HepG2 (cell line): ENCODE results near the gene GRIK4. TPM values are rescaled to one million over a fixed set of nuclear protein-coding genes. Genes with fewer than 3 reads are reported as not detected.
A peak's percentile ranks its signal among the peaks of the same experiment; 100 is the strongest.

Experiments used
- ATAC-seq: fragments of 200-7000 bp; cut with Tn5 transposase; 3 replicates; pipeline ENCODE4 v1.9.1; 2020; ENCODE audit warnings: mild to moderate bottlenecking, moderate library complexity
- BruUV-seq: library from RNA; stranded (reverse); fragments of 400-500 nt; replicated peaks from 2 replicates; lab custom pipeline; 2021; lab: Mats Ljungman, UMichigan
- CTCF ChIA-PET: fragments of 300-600 bp; formaldehyde crosslinking; extraction: SDS; loops from one replicate; lab custom pipeline; 2021; ENCODE audit warnings: low total read pairs, inconsistent platforms, low intra/inter-chr PET ratio; lab: Yijun Ruan, JAX
- POLR2A ChIA-PET: fragments of 350-600 bp; sonication (Branson Sonifier 250); formaldehyde crosslinking; loops from one replicate; lab custom pipeline; 2020; ENCODE audit warnings: antibody characterized with exemption, inconsistent platforms; lab: Yijun Ruan, JAX
- DNase-seq: peaks from one replicate; pipeline ENCODE4 v3.0.0-alpha.2; 2015; ENCODE audit warnings: low spot score
- FAIRE-seq: peaks from 3 replicates; lab custom pipeline; 2011; peaks lifted over from hg19 to GRCh38; lab: Jason Lieb, UNC
- H2AFZ ChIP-seq: one replicate; pipeline ENCODE4 v1.6.1; 2011; ENCODE audit warnings: low read length, inconsistent platforms
- H3K27ac ChIP-seq: fragments of 300-600 bp; 3 replicates; pipeline ENCODE4 v1.8.0; 2011; ENCODE audit warnings: mixed run types, mild to moderate bottlenecking, mixed read lengths, low read length, inconsistent platforms; ENCODE audit not compliant: insufficient read depth; ENCODE audit errors: extremely low read length
- H3K27me3 ChIP-seq, 2 experiments: fragments of 200-600 bp in 1 of 2; 2 replicates in 1 of 2; 3 replicates in 1 of 2; pipeline versions ENCODE4 v1.6.0 to v1.8.0; 2011; ENCODE audit warnings: low read length in 2 of 2, mild to moderate bottlenecking in 2 of 2, moderate library complexity in 2 of 2, inconsistent platforms in 1 of 2; ENCODE audit not compliant: insufficient read depth in 2 of 2, control insufficient read depth in 1 of 2
- H3K36me3 ChIP-seq, 2 experiments: fragments of 200-600 bp in 1 of 2; replicated peaks in 1 of 2; 2 replicates in 1 of 2; 3 replicates in 1 of 2; pipeline versions ENCODE4 v1.5.1 to v1.8.0; 2011; ENCODE audit warnings: low read length in 2 of 2, inconsistent platforms in 1 of 2; ENCODE audit not compliant: insufficient read depth in 2 of 2, control insufficient read depth in 1 of 2
- H3K4me1 ChIP-seq: 2 replicates; pipeline ENCODE4 v1.5.1; 2012; ENCODE audit warnings: low read length, inconsistent platforms; ENCODE audit not compliant: insufficient read depth
- H3K4me2 ChIP-seq: 2 replicates; pipeline ENCODE4 v1.6.0; 2011; ENCODE audit warnings: low read depth, low read length, inconsistent platforms
- H3K4me3 ChIP-seq, 3 experiments: fragments of 200-600 bp in 1 of 3; sonication (generic), shearing (Covaris generic) in 1 of 3; replicated peaks in 1 of 3; 2 replicates each; pipeline ENCODE4 v1.5.1; 2011 to 2016; ENCODE audit warnings: low read length in 3 of 3, inconsistent platforms in 2 of 3, low read depth in 2 of 3, mild to moderate bottlenecking in 2 of 3, control low read depth in 1 of 3, mixed read lengths in 1 of 3; ENCODE audit not compliant: insufficient read depth in 1 of 3
- H3K79me2 ChIP-seq: one replicate; pipeline ENCODE4 v1.6.1; 2011; ENCODE audit warnings: low read length, inconsistent platforms; ENCODE audit not compliant: insufficient read depth
- H3K9ac ChIP-seq: 2 replicates; pipeline ENCODE4 v1.6.0; 2011; ENCODE audit warnings: mild to moderate bottlenecking, low read depth, low read length, inconsistent platforms; ENCODE audit not compliant: insufficient read depth
- H3K9me3 ChIP-seq: 2 replicates; pipeline ENCODE4 v1.5.1; 2012; ENCODE audit warnings: mild to moderate bottlenecking, low read length
- H4K20me1 ChIP-seq: 2 replicates; pipeline ENCODE4 v1.6.0; 2011; ENCODE audit warnings: inconsistent platforms, mild to moderate bottlenecking, low read length, moderate library complexity; ENCODE audit not compliant: insufficient read depth
- ATF1 ChIP-seq: IDR thresholded peaks from 2 replicates; pipeline ENCODE4 v1.6.1; 2016; ENCODE audit warnings: mild to moderate bottlenecking, control low read depth
- ATF4 ChIP-seq, 2 experiments: fragments of 450-650 bp in 1 of 2; sonication (generic) in 1 of 2; formaldehyde crosslinking; IDR thresholded peaks; 2 replicates each; pipeline versions ENCODE4 v1.5.0 to v1.8.0; 2020 to 2022; ENCODE audit warnings: mild to moderate bottlenecking in 1 of 2, missing genetic modification reagents in 1 of 2
- ATF7 ChIP-seq, 2 experiments: fragments of 450-650 bp in 1 of 2; sonication (generic) in 1 of 2; formaldehyde crosslinking in 1 of 2; IDR thresholded peaks; 2 replicates each; pipeline versions ENCODE4 v1.4.0 to v1.6.1; 2016 to 2020; ENCODE audit warnings: antibody characterized with exemption in 1 of 2, mild to moderate bottlenecking in 1 of 2, missing genetic modification reagents in 1 of 2
- BHLHE40 ChIP-seq: IDR thresholded peaks from 2 replicates; pipeline ENCODE4 v1.6.1; 2011; ENCODE audit warnings: low read length, improper control_type of control experiment
- CC2D1A ChIP-seq: sonication (generic); formaldehyde crosslinking; IDR thresholded peaks from 2 replicates; pipeline ENCODE4 v1.8.1; 2023; ENCODE audit warnings: mild to moderate bottlenecking, missing genetic modification reagents
- HMGA1 ChIP-seq: sonication (generic); formaldehyde crosslinking; conservative IDR thresholded peaks from 2 replicates; pipeline ENCODE4 v1.4.0; 2020; ENCODE audit warnings: missing genetic modification reagents
- IRX3 ChIP-seq: sonication (generic); formaldehyde crosslinking; IDR thresholded peaks from 2 replicates; pipeline ENCODE4 v1.8.1; 2023; ENCODE audit warnings: mild to moderate bottlenecking, low read depth, missing genetic modification reagents, borderline replicate concordance
- MAF1 ChIP-seq: sonication (generic); formaldehyde crosslinking; IDR thresholded peaks from 2 replicates; pipeline ENCODE4 v1.5.0; 2020; ENCODE audit warnings: missing genetic modification reagents, borderline replicate concordance
- NFIC ChIP-seq: IDR thresholded peaks from 2 replicates; pipeline ENCODE4 v1.6.1; 2012; ENCODE audit warnings: mild to moderate bottlenecking, low read length, inconsistent platforms
- RELA ChIP-seq: sonication (generic); formaldehyde crosslinking; IDR thresholded peaks from 2 replicates; pipeline ENCODE4 v1.4.0; 2020; ENCODE audit warnings: missing genetic modification reagents
- RFXANK ChIP-seq: IDR thresholded peaks from 2 replicates; pipeline ENCODE4 v1.6.1; 2016
- SMAD3 ChIP-seq: sonication (generic); formaldehyde crosslinking; IDR thresholded peaks from 2 replicates; pipeline ENCODE4 v1.4.0; 2020; ENCODE audit warnings: missing genetic modification reagents
- ZMYM4 ChIP-seq: sonication (generic); formaldehyde crosslinking; IDR thresholded peaks from 2 replicates; pipeline ENCODE4 v1.8.1; 2023; ENCODE audit warnings: mild to moderate bottlenecking, missing genetic modification reagents
- ZNF205 ChIP-seq: IDR thresholded peaks from 2 replicates; pipeline ENCODE4 v1.6.1; 2018; ENCODE audit warnings: missing biosample characterization, missing genetic modification reagents
- ZNF263 ChIP-seq: sonication (generic); formaldehyde crosslinking; IDR thresholded peaks from 2 replicates; pipeline ENCODE4 v1.4.0; 2020; ENCODE audit warnings: missing genetic modification reagents
- ZNF644 ChIP-seq: IDR thresholded peaks from 2 replicates; pipeline ENCODE4 v1.6.1; 2016; ENCODE audit warnings: low read depth
- ZNF749 ChIP-seq: sonication (generic); formaldehyde crosslinking; IDR thresholded peaks from 2 replicates; pipeline ENCODE4 v1.8.0; 2022; ENCODE audit warnings: mild to moderate bottlenecking, missing genetic modification reagents, moderate library complexity, borderline replicate concordance
- ZNF773 ChIP-seq: sonication (generic); formaldehyde crosslinking; IDR thresholded peaks from 2 replicates; pipeline ENCODE4 v1.4.0; 2020; ENCODE audit warnings: missing genetic modification reagents, borderline replicate concordance
- ZNF891 ChIP-seq: sonication (generic); formaldehyde crosslinking; IDR thresholded peaks from 2 replicates; pipeline ENCODE4 v1.5.0; 2020; ENCODE audit warnings: mild to moderate bottlenecking, missing genetic modification reagents
- WGBS: methylation state at CpG from one replicate; pipeline ENCODE4 v1.1.6; 2017; ENCODE audit warnings: low lambda C conversion rate; 5-methylcytosine and 5-hydroxymethylcytosine counted together
- in situ Hi-C: cut with HindIII; loops from 2 replicates; pipeline ENCODE4 v1.10.0; 2017; ENCODE audit warnings: low pct_unique_long_range_greater_than_20kb; ENCODE audit not compliant: extremely low pct_ligation_motif_present
- intact Hi-C: fragments of 100-400 bp; cut with micrococcal nuclease; formaldehyde crosslinking; loops from one replicate; pipeline ENCODE4 v1.10.0; 2022; ENCODE audit not compliant: unreplicated experiment
- polyA plus RNA-seq, 8 experiments: library from polyadenylated mRNA; depleted of rRNA in 3 of 8; stranded (reverse) in 7 of 8; unstranded in 1 of 8; fragments of >200 nt; fragmentation: Illumina TruSeq in 4 of 8; extraction: Trizol in 4 of 8; gene quantifications; 2 replicates each; pipeline versions ENCODE4 v1.2.1 to v1.2.3, GENCODE V29; 2011 to 2016; ENCODE audit warnings: low read depth in 4 of 8, missing spikeins in 1 of 8, mixed read lengths in 1 of 8; ENCODE audit not compliant: insufficient read depth in 1 of 8
- total RNA-seq, 5 experiments: library from RNA; depleted of rRNA; stranded (reverse); fragments of >200 nt; fragmentation: Illumina TruSeq; extraction: Trizol; gene quantifications; 2 replicates each; pipeline ENCODE4 v1.2.3, GENCODE V29; 2016; ENCODE audit warnings: low read depth in 1 of 5

The GRIK4 gene
- total and polyA plus RNA-seq, 2 of the 13 experiments (the other 11 are each of a cell fraction or from before 2014, with no cell fraction given) = 0.04 to 0.07 TPM

DNA sequence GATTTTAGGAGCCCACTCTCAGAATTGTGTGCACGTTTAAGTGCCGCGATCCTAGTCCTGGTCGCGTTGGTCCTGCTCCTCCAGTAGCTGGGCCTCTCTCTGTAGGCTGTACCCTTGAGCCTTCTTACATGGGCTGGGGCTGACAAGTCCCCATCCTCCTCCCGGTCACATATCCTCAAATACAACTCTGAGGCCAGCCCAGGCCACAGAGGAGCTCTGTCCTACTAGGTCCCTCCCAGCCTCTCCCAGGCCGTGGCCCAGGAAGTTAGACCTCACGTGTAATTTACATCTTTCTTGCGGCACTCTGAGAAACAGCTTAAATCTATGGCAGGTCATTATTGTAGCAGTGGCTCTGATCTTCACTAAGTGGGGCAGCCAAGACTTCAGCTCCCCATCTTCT is 305.2 kb downstream of the GRIK4 start:
- Histone ChIP-seq H2AFZ (no peak overlapping the region), H3K27me3 (no peaks in the 10 kb centered on the region), H3K36me3 (no peaks in the 10 kb centered on the region), H3K27ac (peak overlapping the region; percentile 49), H3K4me2 (no peak overlapping the region), H3K4me3 (no peak overlapping the region), H3K9me3 (no peaks in the 10 kb centered on the region), H4K20me1 (no peaks in the 10 kb centered on the region), H3K4me1 (peaks cover 51% of the 10 kb centered on the region), H3K9ac (no peak overlapping the region), H3K79me2 (no peaks in the 10 kb centered on the region)
- WGBS = 70% methylated on average over 9 of the region's 9 CpGs
- FAIRE-seq (no peak), DNase-seq (no peak), ATAC-seq (no peak)
- ChIA-PET CTCF (no interaction called here), POLR2A (no interaction called here)
- intact Hi-C loops (no loop called here), in situ Hi-C loops (no loop called here)
- TF ChIP-seq ATF1 (CRISPR knock-in tag) (no peak), ZNF749 (CRISPR knock-in tag) (no peak), NFIC (no peak), RFXANK (no peak), HMGA1 (CRISPR knock-in tag) (no peak), IRX3 (CRISPR knock-in tag) (no peak), ATF7 (IDR thresholded peaks at IDR 0.05) (no peak), ATF7 (CRISPR knock-in tag; IDR thresholded peaks at IDR 0.05) (no peak), BHLHE40 (no peak), RELA (CRISPR knock-in tag) (no peak)
- no TSS peak for BruUV-seq

GRCh38 chr11:120817158-120817557 is 305.6 kb downstream of the GRIK4 start:
- H3K4me2 ChIP-seq = peak overlapping the region; percentile 15; the same call in 1 of the 2 replicates
- H3K36me3 ChIP-seq = no peaks in the 10 kb centered on the region
- no peak overlapping the region for H2AFZ ChIP-seq
- no peaks in the 10 kb centered on the region for H3K9me3 ChIP-seq
- no peak overlapping the region for H3K9ac ChIP-seq
- H3K27ac ChIP-seq = peak overlapping the region; percentile 49
- no peak for TF ChIP-seq ZNF644
- no peak for TF ChIP-seq ZNF891 (CRISPR knock-in tag)
- no peak for TF ChIP-seq ATF4 (CRISPR knock-in tag; IDR thresholded peaks at IDR 0.05)
- no peak for TF ChIP-seq SMAD3 (CRISPR knock-in tag)
- TF ChIP-seq MAF1 (CRISPR knock-in tag) = no peak
- no peak for TF ChIP-seq ZNF205 (CRISPR knock-in tag)
- TF ChIP-seq ZMYM4 (CRISPR knock-in tag) = no peak
- TF ChIP-seq ZNF263 = no peak
- no peak for TF ChIP-seq CC2D1A (CRISPR knock-in tag)
- no peak for TF ChIP-seq ZNF773 (CRISPR knock-in tag)
- ChIA-PET CTCF (no interaction called here), POLR2A (interaction anchor here (2.8 kb wide), 1 partner anchor 9 kb away, joined by 23 read pairs; no protein-coding TSS in a partner anchor)
- BruUV-seq = no TSS peak
- FAIRE-seq = no peak
- in situ Hi-C loops = no loop called here
- intact Hi-C loops = no loop called here
- H3K4me1 ChIP-seq = peaks cover 51% of the 10 kb centered on the region
- no peaks in the 10 kb centered on the region for H4K20me1 ChIP-seq
- H3K79me2 ChIP-seq = no peaks in the 10 kb centered on the region
- H3K4me3 ChIP-seq = no peak overlapping the region
- no peaks in the 10 kb centered on the region for H3K27me3 ChIP-seq
- 100% methylated on average over 2 of the region's 2 CpGs for WGBS
- no peak for ATAC-seq
- no peak for DNase-seq
